HL-60/S4 treated with retinoic acid at 250 ng/mL for 4 days and 3 days (cell line): Measurements from ENCODE around the gene CFAP99.

Experiments
- in situ Hi-C: fragments of 300-500 bp; cut with MboI; formaldehyde crosslinking; loops from 2 replicates; pipeline ENCODE4 v1.7.0; 2022; ENCODE audit warnings: low sequenced_read_pairs

Gene CFAP99

GRCh38 chr4:2390784-2391421 is 27.9 kb upstream of the CFAP99 start:
- in situ Hi-C loops = no loop called here

GRCh38 chr4:2393353-2394270 is 25.1 kb upstream of the CFAP99 start:
- in situ Hi-C loops = no loop called here

- in situ Hi-C loops = no loop called here
These were observed 24.2 kb upstream of the CFAP99 start for GRCh38 chr4:2394528-2394927.

GRCh38 chr4:2395038-2395437 is 23.7 kb upstream of the CFAP99 start:
- in situ Hi-C loops = no loop called here

GRCh38 chr4:2395584-2395983 is 23.2 kb upstream of the CFAP99 start:
- in situ Hi-C loops = no loop called here

GRCh38 chr4:2396781-2397368 is 21.9 kb upstream of the CFAP99 start:
- in situ Hi-C loops = no loop called here

GRCh38 chr4:2397596-2398379 is 21.0 kb upstream of the CFAP99 start:
- in situ Hi-C loops = no loop called here

GRCh38 chr4:2399216-2399615 is 19.5 kb upstream of the CFAP99 start:
- in situ Hi-C loops = no loop called here

GRCh38 chr4:2399631-2400190 is 19.0 kb upstream of the CFAP99 start:
- in situ Hi-C loops = no loop called here

- in situ Hi-C loops = no loop called here
These were observed 17.7 kb upstream of the CFAP99 start for GRCh38 chr4:2400841-2401609.

- in situ Hi-C loops = no loop called here
These were observed 17.2 kb upstream of the CFAP99 start for GRCh38 chr4:2401610-2401983.

- in situ Hi-C loops = no loop called here
These were observed 16.5 kb upstream of the CFAP99 start for GRCh38 chr4:2402048-2402842.

GRCh38 chr4:2402941-2403340 is 15.8 kb upstream of the CFAP99 start:
- in situ Hi-C loops = no loop called here

GRCh38 chr4:2406406-2406805 is 12.3 kb upstream of the CFAP99 start:
- in situ Hi-C loops = no loop called here

GRCh38 chr4:2406920-2407319 is 11.8 kb upstream of the CFAP99 start:
- in situ Hi-C loops = no loop called here

- in situ Hi-C loops = no loop called here
These were observed 10.8 kb upstream of the CFAP99 start for GRCh38 chr4:2407991-2408342.

GRCh38 chr4:2408401-2408958 is 10.3 kb upstream of the CFAP99 start:
- in situ Hi-C loops = no loop called here

GRCh38 chr4:2408976-2409375 is 9.8 kb upstream of the CFAP99 start:
- in situ Hi-C loops = no loop called here

- in situ Hi-C loops = no loop called here
These were observed 9.4 kb upstream of the CFAP99 start for GRCh38 chr4:2409381-2409783.
